ENCODE measurements around the gene TXNL4A. TPM values are rescaled to one million over a fixed set of nuclear protein-coding genes. Genes with fewer than 3 reads are reported as not detected.

The TXNL4A gene
- polyA plus RNA-seq, 1 of the 3 experiments (the other 2 are of a cell fraction) = 158 TPM

DNA sequence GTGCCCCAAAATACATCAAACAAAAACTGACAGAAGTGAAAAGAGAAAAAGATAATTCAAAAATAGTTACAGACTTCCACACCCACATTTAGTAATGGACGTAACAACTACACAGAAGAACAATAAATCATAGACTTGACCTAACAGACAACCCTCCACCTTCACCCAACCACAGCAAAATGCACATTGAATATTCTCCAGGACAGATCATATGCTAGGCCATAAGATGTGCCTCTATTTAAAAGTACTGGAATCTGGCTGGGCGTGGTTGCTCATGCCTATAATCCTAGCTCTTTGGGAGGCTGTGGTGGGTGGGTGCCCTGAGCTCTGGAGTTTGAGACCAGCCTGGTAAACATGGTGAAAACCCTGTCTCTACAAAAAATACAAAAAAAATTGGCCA lies 56.9 kb downstream of the TXNL4A start:
- Histone ChIP-seq H3K4me2 (no peak overlapping the region), H3K36me3 (replicated peaks in 1 of 2; ENCODE audit: control insufficient read depth in 1 of 2, insufficient read depth in 2 of 2, low read length in 1 of 2) (peaks cover 2 to 30% of the 10 kb centered on the region in 2 experiments), H3K27me3 (ENCODE audit: insufficient read depth) (no peaks in the 10 kb centered on the region), H3K4me3 (ENCODE audit: low read depth in 2 of 2, low read length in 1 of 2) (no peak overlapping the region), H3K79me2 (ENCODE audit: insufficient read depth) (peaks cover 45% of the 10 kb centered on the region; the same call in 1 of the 2 replicates), H3F3A (replicated peaks; ENCODE audit: insufficient read depth) (peaks cover 12% of the 10 kb centered on the region), H2AFZ (ENCODE audit: low read depth) (no peak overlapping the region), H3K9me3 (peaks cover 40% of the 10 kb centered on the region), H4K20me1 (ENCODE audit: insufficient read depth) (no peaks in the 10 kb centered on the region), H3K4me1 (ENCODE audit: control insufficient read depth in 1 of 2, insufficient read depth in 2 of 2, low read depth in 1 of 2, low read length in 1 of 2) (no peaks in the 10 kb centered on the region), H3K9me2 (no peaks in the 10 kb centered on the region), H3K27ac (ENCODE audit: low read depth in 2 of 2, low read length in 1 of 2) (no peak overlapping the region), H3K9ac (no peak overlapping the region)
- ChIA-PET CTCF (no interaction called here), POLR2A (no interaction called here)
- WGBS (ENCODE audit: low lambda C conversion rate) = 77% methylated on average over 2 of the region's 2 CpGs
- DNase-seq = no peak
- TF ChIP-seq, protein P1, sequence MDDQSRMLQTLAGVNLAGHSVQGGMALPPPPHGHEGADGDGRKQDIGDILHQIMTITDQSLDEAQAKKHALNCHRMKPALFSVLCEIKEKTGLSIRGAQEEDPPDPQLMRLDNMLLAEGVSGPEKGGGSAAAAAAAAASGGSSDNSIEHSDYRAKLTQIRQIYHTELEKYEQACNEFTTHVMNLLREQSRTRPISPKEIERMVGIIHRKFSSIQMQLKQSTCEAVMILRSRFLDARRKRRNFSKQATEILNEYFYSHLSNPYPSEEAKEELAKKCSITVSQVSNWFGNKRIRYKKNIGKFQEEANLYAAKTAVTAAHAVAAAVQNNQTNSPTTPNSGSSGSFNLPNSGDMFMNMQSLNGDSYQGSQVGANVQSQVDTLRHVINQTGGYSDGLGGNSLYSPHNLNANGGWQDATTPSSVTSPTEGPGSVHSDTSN (IDR thresholded peaks at IDR 0.05) = no peak
- TF ChIP-seq CHD2 (IDR thresholded peaks at IDR 0.05; ENCODE audit: low read length, partially characterized antibody) = no peak
- no peak for TF ChIP-seq RAD21 (IDR thresholded peaks at IDR 0.05; ENCODE audit: low read length)

DNA sequence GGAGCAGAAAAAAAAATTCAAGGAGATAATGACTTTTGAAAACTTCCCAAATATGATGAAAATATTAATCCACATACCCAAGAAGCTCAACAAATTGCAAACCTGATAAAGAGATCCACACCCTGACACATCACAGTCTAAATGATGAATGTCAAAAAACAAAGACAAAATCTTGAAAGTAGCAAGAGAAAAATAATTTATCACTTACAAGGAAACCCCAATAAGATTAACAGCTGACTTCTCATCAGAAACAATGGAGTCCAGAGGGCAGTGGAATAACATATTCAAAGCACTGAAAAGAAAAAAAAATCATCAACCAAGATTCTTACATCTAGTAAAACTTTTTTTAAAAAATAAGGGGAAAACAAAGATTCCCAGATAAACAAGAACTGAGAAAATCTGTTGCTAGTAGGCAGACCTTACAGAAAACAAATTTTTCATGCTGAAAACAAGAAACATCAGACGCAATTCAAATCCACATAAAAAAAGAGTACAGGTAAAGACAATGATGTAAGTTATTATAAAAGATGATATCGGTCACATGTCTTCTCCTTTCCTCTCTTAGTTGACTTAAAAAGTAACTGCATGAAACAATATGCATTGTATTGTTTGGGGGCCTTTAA lies 58.2 kb downstream of the TXNL4A start:
- no peaks in the 10 kb centered on the region for H3K9me2 ChIP-seq
- no peaks in the 10 kb centered on the region for H3K4me1 ChIP-seq (ENCODE audit: control insufficient read depth in 1 of 2, insufficient read depth in 2 of 2, low read depth in 1 of 2, low read length in 1 of 2)
- no peak overlapping the region for H3K9ac ChIP-seq
- H2AFZ ChIP-seq (ENCODE audit: low read depth) = no peak overlapping the region
- DNase-seq = no peak
- no peak overlapping the region for H3K4me2 ChIP-seq
- peaks cover 34% of the 10 kb centered on the region; the same call in 1 of the 2 replicates for H3K79me2 ChIP-seq (ENCODE audit: insufficient read depth)
- H3K9me3 ChIP-seq = peaks cover 40% of the 10 kb centered on the region
- H4K20me1 ChIP-seq (ENCODE audit: insufficient read depth) = no peaks in the 10 kb centered on the region
- H3K4me3 ChIP-seq (ENCODE audit: low read depth in 2 of 2, low read length in 1 of 2) = no peak overlapping the region
- peaks cover 12% of the 10 kb centered on the region for H3F3A ChIP-seq (replicated peaks; ENCODE audit: insufficient read depth)
- H3K36me3 ChIP-seq (replicated peaks in 1 of 2; ENCODE audit: control insufficient read depth in 1 of 2, insufficient read depth in 2 of 2, low read length in 1 of 2) = peaks cover 2 to 21% of the 10 kb centered on the region in 2 experiments
- POLR2A ChIA-PET = no interaction called here
- no peak overlapping the region for H3K27ac ChIP-seq (ENCODE audit: low read depth in 2 of 2, low read length in 1 of 2)
- CTCF ChIA-PET = interaction anchor here (0.7 kb wide), 1 partner anchor 57 kb away, joined by 3 read pairs; no protein-coding TSS in a partner anchor
- WGBS (ENCODE audit: low lambda C conversion rate) = 78% methylated on average over 2 of the region's 2 CpGs
- no peaks in the 10 kb centered on the region for H3K27me3 ChIP-seq (ENCODE audit: insufficient read depth)
- no peak for TF ChIP-seq RCOR1 (IDR thresholded peaks at IDR 0.05; ENCODE audit: low read length)
- TF ChIP-seq MXI1 (IDR thresholded peaks at IDR 0.05; ENCODE audit: low read depth, low read length) = no peak
- TF ChIP-seq YY1 (IDR thresholded peaks at IDR 0.05; ENCODE audit: low read depth) = no peak
- TF ChIP-seq NFIC (IDR thresholded peaks at IDR 0.05; ENCODE audit: borderline replicate concordance) = no peak
- TF ChIP-seq NRF1 (IDR thresholded peaks at IDR 0.05; ENCODE audit: low read depth, low read length) = no peak
- no peak for TF ChIP-seq POLR2AphosphoS5 (IDR thresholded peaks at IDR 0.05; ENCODE audit: low read depth, low read length)
- TF ChIP-seq FOSL2 (IDR thresholded peaks at IDR 0.05; ENCODE audit: borderline replicate concordance, low read depth) = no peak
- TF ChIP-seq, protein P2, sequence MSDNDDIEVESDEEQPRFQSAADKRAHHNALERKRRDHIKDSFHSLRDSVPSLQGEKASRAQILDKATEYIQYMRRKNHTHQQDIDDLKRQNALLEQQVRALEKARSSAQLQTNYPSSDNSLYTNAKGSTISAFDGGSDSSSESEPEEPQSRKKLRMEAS (IDR thresholded peaks at IDR 0.05; ENCODE audit: low read depth) = no peak
- TF ChIP-seq, protein P3, sequence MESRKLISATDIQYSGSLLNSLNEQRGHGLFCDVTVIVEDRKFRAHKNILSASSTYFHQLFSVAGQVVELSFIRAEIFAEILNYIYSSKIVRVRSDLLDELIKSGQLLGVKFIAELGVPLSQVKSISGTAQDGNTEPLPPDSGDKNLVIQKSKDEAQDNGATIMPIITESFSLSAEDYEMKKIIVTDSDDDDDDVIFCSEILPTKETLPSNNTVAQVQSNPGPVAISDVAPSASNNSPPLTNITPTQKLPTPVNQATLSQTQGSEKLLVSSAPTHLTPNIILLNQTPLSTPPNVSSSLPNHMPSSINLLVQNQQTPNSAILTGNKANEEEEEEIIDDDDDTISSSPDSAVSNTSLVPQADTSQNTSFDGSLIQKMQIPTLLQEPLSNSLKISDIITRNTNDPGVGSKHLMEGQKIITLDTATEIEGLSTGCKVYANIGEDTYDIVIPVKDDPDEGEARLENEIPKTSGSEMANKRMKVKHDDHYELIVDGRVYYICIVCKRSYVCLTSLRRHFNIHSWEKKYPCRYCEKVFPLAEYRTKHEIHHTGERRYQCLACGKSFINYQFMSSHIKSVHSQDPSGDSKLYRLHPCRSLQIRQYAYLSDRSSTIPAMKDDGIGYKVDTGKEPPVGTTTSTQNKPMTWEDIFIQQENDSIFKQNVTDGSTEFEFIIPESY (IDR thresholded peaks at IDR 0.05; ENCODE audit: borderline replicate concordance, low read depth) = no peak
- TF ChIP-seq, protein P1 (IDR thresholded peaks at IDR 0.05) = no peak
- TF ChIP-seq, protein P4, sequence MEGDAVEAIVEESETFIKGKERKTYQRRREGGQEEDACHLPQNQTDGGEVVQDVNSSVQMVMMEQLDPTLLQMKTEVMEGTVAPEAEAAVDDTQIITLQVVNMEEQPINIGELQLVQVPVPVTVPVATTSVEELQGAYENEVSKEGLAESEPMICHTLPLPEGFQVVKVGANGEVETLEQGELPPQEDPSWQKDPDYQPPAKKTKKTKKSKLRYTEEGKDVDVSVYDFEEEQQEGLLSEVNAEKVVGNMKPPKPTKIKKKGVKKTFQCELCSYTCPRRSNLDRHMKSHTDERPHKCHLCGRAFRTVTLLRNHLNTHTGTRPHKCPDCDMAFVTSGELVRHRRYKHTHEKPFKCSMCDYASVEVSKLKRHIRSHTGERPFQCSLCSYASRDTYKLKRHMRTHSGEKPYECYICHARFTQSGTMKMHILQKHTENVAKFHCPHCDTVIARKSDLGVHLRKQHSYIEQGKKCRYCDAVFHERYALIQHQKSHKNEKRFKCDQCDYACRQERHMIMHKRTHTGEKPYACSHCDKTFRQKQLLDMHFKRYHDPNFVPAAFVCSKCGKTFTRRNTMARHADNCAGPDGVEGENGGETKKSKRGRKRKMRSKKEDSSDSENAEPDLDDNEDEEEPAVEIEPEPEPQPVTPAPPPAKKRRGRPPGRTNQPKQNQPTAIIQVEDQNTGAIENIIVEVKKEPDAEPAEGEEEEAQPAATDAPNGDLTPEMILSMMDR (IDR thresholded peaks at IDR 0.05) = no peak
- TF ChIP-seq, protein P5, sequence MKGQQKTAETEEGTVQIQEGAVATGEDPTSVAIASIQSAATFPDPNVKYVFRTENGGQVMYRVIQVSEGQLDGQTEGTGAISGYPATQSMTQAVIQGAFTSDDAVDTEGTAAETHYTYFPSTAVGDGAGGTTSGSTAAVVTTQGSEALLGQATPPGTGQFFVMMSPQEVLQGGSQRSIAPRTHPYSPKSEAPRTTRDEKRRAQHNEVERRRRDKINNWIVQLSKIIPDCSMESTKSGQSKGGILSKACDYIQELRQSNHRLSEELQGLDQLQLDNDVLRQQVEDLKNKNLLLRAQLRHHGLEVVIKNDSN (IDR thresholded peaks at IDR 0.05; ENCODE audit: borderline replicate concordance, low read depth) = no peak
- TF ChIP-seq GATA2 (CRISPR knock-in tag; IDR thresholded peaks at IDR 0.05) = no peak
- no peak for TF ChIP-seq SMC3 (IDR thresholded peaks at IDR 0.05; ENCODE audit: low read depth, low read length)

Measured in SK-N-SH (cell line).